GM23338 (cell line): ENCODE data around the gene FAM162A.

Experiments
- CREB1 ChIP-seq: fragments of 250-450 bp; sonication (Bioruptor Pico); IDR thresholded peaks from 2 replicates; pipeline ENCODE4 v1.5.0; 2020; ENCODE audit warnings: low read depth, mild to moderate bottlenecking, moderate library complexity
- EZH2 ChIP-seq: fragments of 200-600 bp; sonication (generic); IDR thresholded peaks from one replicate; pipeline ENCODE4 v1.8.0; 2017; ENCODE audit warnings: antibody characterized with exemption, mild to moderate bottlenecking, low read depth; ENCODE audit not compliant: unreplicated experiment
- EZH2phosphoT487 ChIP-seq: fragments of 200-600 bp; sonication (generic); IDR thresholded peaks from one replicate; pipeline ENCODE4 v1.8.1; 2018; ENCODE audit warnings: antibody characterized with exemption; ENCODE audit not compliant: unreplicated experiment
- JUNB ChIP-seq: IDR thresholded peaks from one replicate; pipeline ENCODE4 v1.6.1; 2016; ENCODE audit warnings: antibody characterized with exemption; ENCODE audit not compliant: unreplicated experiment
- NANOG ChIP-seq: IDR thresholded peaks from 2 replicates; pipeline ENCODE4 v1.6.1; 2016; ENCODE audit warnings: antibody characterized with exemption, borderline replicate concordance
- POLR2AphosphoS5 ChIP-seq: IDR thresholded peaks from 2 replicates; pipeline ENCODE4 v1.6.1; 2016; ENCODE audit warnings: antibody characterized with exemption, low read depth
- STAT1 ChIP-seq: IDR thresholded peaks from one replicate; pipeline ENCODE4 v1.6.1; 2016; ENCODE audit warnings: antibody characterized with exemption; ENCODE audit not compliant: unreplicated experiment
- ZNF114 ChIP-seq: fragments of 250-450 bp; sonication (Bioruptor Pico); IDR thresholded peaks from 2 replicates; pipeline ENCODE4 v1.5.0; 2020; ENCODE audit warnings: mild to moderate bottlenecking, moderate library complexity
- ZNF331 ChIP-seq: fragments of 250-450 bp; sonication (Bioruptor Pico); IDR thresholded peaks from 2 replicates; pipeline ENCODE4 v1.5.0; 2020; ENCODE audit warnings: low read depth, mild to moderate bottlenecking, moderate library complexity
- TF ChIP-seq, protein P1 (sequence below), 2 experiments: fragments of 200-600 bp in 1 of 2; sonication (generic) in 1 of 2; conservative IDR thresholded peaks; 2 replicates each; pipeline versions ENCODE4 v1.5.1 to v1.6.1; 2016 to 2017; ENCODE audit warnings: antibody characterized with exemption in 2 of 2, low read depth in 2 of 2, mild to moderate bottlenecking in 2 of 2, moderate library complexity in 1 of 2
- TF ChIP-seq, protein P2 (sequence below): IDR thresholded peaks from one replicate; pipeline ENCODE4 v1.6.1; 2018; ENCODE audit warnings: antibody characterized with exemption; ENCODE audit not compliant: unreplicated experiment
- TF ChIP-seq, protein P3 (sequence below): IDR thresholded peaks from 2 replicates; pipeline ENCODE4 v1.6.1; 2016; ENCODE audit warnings: antibody characterized with exemption

DNA sequence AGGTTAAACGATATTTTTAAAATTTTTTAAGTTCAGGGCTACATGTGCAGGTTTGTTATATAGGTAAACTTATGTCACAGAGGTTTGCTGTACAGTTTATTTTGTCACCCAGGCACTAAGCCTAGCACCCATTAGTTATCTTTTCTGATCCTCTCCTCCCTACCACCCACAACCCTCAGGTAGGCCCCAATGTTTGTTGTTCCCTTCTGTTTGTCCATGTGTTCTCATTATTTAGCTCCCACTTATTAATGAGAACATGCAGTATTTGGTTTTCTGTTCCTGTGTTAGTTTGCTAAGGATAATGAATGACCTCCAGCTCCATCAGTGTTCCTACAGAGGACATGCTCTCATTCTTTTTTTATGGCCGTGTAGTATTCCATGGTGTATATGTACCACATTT, 14.9 kb downstream of the FAM162A start:
- TF ChIP-seq, protein P1, sequence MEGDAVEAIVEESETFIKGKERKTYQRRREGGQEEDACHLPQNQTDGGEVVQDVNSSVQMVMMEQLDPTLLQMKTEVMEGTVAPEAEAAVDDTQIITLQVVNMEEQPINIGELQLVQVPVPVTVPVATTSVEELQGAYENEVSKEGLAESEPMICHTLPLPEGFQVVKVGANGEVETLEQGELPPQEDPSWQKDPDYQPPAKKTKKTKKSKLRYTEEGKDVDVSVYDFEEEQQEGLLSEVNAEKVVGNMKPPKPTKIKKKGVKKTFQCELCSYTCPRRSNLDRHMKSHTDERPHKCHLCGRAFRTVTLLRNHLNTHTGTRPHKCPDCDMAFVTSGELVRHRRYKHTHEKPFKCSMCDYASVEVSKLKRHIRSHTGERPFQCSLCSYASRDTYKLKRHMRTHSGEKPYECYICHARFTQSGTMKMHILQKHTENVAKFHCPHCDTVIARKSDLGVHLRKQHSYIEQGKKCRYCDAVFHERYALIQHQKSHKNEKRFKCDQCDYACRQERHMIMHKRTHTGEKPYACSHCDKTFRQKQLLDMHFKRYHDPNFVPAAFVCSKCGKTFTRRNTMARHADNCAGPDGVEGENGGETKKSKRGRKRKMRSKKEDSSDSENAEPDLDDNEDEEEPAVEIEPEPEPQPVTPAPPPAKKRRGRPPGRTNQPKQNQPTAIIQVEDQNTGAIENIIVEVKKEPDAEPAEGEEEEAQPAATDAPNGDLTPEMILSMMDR (conservative IDR thresholded peaks at IDR 0.05; ENCODE audit: low read depth in 2 of 2) = no peak
- TF ChIP-seq, protein P2, sequence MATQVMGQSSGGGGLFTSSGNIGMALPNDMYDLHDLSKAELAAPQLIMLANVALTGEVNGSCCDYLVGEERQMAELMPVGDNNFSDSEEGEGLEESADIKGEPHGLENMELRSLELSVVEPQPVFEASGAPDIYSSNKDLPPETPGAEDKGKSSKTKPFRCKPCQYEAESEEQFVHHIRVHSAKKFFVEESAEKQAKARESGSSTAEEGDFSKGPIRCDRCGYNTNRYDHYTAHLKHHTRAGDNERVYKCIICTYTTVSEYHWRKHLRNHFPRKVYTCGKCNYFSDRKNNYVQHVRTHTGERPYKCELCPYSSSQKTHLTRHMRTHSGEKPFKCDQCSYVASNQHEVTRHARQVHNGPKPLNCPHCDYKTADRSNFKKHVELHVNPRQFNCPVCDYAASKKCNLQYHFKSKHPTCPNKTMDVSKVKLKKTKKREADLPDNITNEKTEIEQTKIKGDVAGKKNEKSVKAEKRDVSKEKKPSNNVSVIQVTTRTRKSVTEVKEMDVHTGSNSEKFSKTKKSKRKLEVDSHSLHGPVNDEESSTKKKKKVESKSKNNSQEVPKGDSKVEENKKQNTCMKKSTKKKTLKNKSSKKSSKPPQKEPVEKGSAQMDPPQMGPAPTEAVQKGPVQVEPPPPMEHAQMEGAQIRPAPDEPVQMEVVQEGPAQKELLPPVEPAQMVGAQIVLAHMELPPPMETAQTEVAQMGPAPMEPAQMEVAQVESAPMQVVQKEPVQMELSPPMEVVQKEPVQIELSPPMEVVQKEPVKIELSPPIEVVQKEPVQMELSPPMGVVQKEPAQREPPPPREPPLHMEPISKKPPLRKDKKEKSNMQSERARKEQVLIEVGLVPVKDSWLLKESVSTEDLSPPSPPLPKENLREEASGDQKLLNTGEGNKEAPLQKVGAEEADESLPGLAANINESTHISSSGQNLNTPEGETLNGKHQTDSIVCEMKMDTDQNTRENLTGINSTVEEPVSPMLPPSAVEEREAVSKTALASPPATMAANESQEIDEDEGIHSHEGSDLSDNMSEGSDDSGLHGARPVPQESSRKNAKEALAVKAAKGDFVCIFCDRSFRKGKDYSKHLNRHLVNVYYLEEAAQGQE = no peak
- TF ChIP-seq JUNB = no peak
- TF ChIP-seq POLR2AphosphoS5 = no peak
- no peak for TF ChIP-seq ZNF114 (CRISPR knock-in tag)
- no peak for TF ChIP-seq EZH2
- TF ChIP-seq NANOG = no peak
- TF ChIP-seq, protein P3, sequence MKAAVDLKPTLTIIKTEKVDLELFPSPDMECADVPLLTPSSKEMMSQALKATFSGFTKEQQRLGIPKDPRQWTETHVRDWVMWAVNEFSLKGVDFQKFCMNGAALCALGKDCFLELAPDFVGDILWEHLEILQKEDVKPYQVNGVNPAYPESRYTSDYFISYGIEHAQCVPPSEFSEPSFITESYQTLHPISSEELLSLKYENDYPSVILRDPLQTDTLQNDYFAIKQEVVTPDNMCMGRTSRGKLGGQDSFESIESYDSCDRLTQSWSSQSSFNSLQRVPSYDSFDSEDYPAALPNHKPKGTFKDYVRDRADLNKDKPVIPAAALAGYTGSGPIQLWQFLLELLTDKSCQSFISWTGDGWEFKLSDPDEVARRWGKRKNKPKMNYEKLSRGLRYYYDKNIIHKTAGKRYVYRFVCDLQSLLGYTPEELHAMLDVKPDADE = no peak
- TF ChIP-seq EZH2phosphoT487 = no peak
- no peak for TF ChIP-seq CREB1
- TF ChIP-seq STAT1 = no peak
- TF ChIP-seq ZNF331 (CRISPR knock-in tag) = no peak
